Mesothelial cell of epicardium (in vitro differentiated cells): ENCODE data around the gene RSBN1. TPM values are rescaled to one million over a fixed set of nuclear protein-coding genes. Genes with fewer than 3 reads are reported as not detected.
"Not testable (repeated sequence)": the region's sequence is repeated elsewhere in the genome, so short reads cannot be mapped to it uniquely, and the experiment has no call there.

Experiments
- DNase-seq, 2 experiments: peaks; one replicate each; pipeline ENCODE4 v3.0.0; 2021; ENCODE audit warnings: low spot score in 2 of 2; ENCODE audit not compliant: unreplicated experiment in 2 of 2
- H3K27ac Mint-ChIP-seq: 2 replicates; pipeline ENCODE4 v1.8.0; 2021; ENCODE audit warnings: mixed read lengths
- H3K27me3 Mint-ChIP-seq: 2 replicates; pipeline ENCODE4 v1.8.0; 2021; ENCODE audit warnings: low read depth, mixed read lengths
- H3K36me3 Mint-ChIP-seq: 2 replicates; pipeline ENCODE4 v1.8.0; 2021; ENCODE audit warnings: mixed read lengths
- H3K4me1 Mint-ChIP-seq: 2 replicates; pipeline ENCODE4 v1.8.0; 2021; ENCODE audit warnings: mixed read lengths
- H3K4me3 Mint-ChIP-seq: 2 replicates; pipeline ENCODE4 v1.8.0; 2021; ENCODE audit warnings: mild to moderate bottlenecking, moderate library complexity, mixed read lengths
- H3K9me3 Mint-ChIP-seq: 2 replicates; pipeline ENCODE4 v1.8.0; 2021; ENCODE audit warnings: mixed read lengths
- CTCF ChIP-seq: fragments of 200-600 bp; sonication (generic); IDR thresholded peaks from one replicate; pipeline ENCODE4 v1.5.0; 2021; ENCODE audit warnings: antibody characterized with exemption; ENCODE audit not compliant: unreplicated experiment
- total RNA-seq: library from RNA; stranded (reverse); gene quantifications from 3 replicates; pipeline ENCODE4 v1.2.1, GENCODE V29; 2021

RSBN1 gene
- total RNA-seq, 1 donor from 2014 or later = 23.7 TPM

- TF ChIP-seq CTCF = no peak
Measured at GRCh38 chr1:113732802-113733201, 79.5 kb downstream of the RSBN1 start.

GRCh38 chr1:113721010-113721409 is 91.3 kb downstream of the RSBN1 start:
- no peaks in the 10 kb centered on the region for H3K27me3 Mint-ChIP-seq
- H3K36me3 Mint-ChIP-seq = peaks cover 71% of the 10 kb centered on the region
- DNase-seq = no peak
- no peaks in the 10 kb centered on the region for H3K4me1 Mint-ChIP-seq
- TF ChIP-seq CTCF = no peak
- peaks cover 37% of the 10 kb centered on the region for H3K9me3 Mint-ChIP-seq
- H3K27ac Mint-ChIP-seq = no peak overlapping the region
- H3K4me3 Mint-ChIP-seq = no peak overlapping the region

More at GRCh38 chr1:113732802-113733201, 79.5 kb downstream of the RSBN1 start:
- H3K36me3 Mint-ChIP-seq = peaks cover 35% of the 10 kb centered on the region
- no peaks in the 10 kb centered on the region for H3K4me1 Mint-ChIP-seq
- no peak overlapping the region for H3K27ac Mint-ChIP-seq
- H3K9me3 Mint-ChIP-seq = peaks cover 5% of the 10 kb centered on the region
- no peak overlapping the region for H3K4me3 Mint-ChIP-seq
- DNase-seq = no peak
- H3K27me3 Mint-ChIP-seq = no peaks in the 10 kb centered on the region

GRCh38 chr1:113718621-113719020 is 93.7 kb downstream of the RSBN1 start:
- H3K27me3 Mint-ChIP-seq, H3K4me1 Mint-ChIP-seq, H3K27ac Mint-ChIP-seq, DNase-seq, H3K4me3 Mint-ChIP-seq: not testable (repeated sequence)
- Mint-ChIP-seq H3K9me3 (peaks cover 37% of the 10 kb centered on the region), H3K36me3 (peaks cover 68% of the 10 kb centered on the region)

- H3K27ac Mint-ChIP-seq, DNase-seq, H3K27me3 Mint-ChIP-seq, H3K4me1 Mint-ChIP-seq, H3K4me3 Mint-ChIP-seq: not testable (repeated sequence)
- H3K9me3 Mint-ChIP-seq = peaks cover 37% of the 10 kb centered on the region
- H3K36me3 Mint-ChIP-seq = peaks cover 63% of the 10 kb centered on the region
Measured at GRCh38 chr1:113717506-113717905, 94.8 kb downstream of the RSBN1 start.

DNA sequence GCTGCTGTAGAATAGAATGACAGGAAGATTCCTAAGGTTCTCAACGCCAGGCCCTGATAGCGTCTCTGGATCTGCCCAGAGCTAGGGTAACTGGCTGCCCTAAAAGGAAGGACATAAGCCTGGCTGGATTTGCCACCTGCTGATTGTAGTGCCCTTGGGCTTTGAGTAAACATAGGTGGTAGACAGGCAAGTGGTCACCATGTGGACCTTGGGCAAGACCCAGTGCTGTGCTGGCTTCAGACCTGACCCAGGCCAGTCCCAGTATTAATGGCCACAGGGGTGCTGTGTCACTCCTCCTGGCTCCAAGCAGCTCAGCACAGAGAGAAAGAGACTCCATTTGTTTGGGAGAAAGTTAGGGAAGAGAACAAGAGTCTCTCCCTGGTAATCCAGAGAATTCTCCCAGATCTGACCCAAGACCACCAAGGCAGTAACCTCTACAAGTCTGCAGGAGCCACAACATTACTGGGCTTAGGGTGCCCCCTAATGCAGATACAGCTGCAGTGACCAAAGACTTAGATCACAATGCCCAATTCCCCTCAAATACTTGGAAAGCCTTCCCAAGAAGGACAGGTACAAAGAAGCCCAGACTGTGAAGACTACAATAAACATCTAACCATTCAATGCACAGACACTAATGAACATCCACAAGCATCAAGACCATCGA is 97.5 kb downstream of the RSBN1 start:
- TF ChIP-seq CTCF = no peak
- Mint-ChIP-seq H3K36me3 (peaks cover 49% of the 10 kb centered on the region), H3K4me1 (no peaks in the 10 kb centered on the region), H3K27me3 (no peaks in the 10 kb centered on the region), H3K9me3 (peaks cover 21% of the 10 kb centered on the region), H3K27ac (no peak overlapping the region), H3K4me3 (no peak overlapping the region)
- DNase-seq = no peak

Other genes starting within 250 kb of the RSBN1 start
- gene PHTF1, start 53.0 kb downstream of the RSBN1 start, total RNA-seq = 22.9 to 26.7 TPM (median 24.2 TPM) in 3 replicates
- gene PTPN22, start 59.2 kb upstream of the RSBN1 start, total RNA-seq = 0.11 TPM in 1 of 3 replicates, not detected in the others
- gene BCL2L15, start 75.1 kb upstream of the RSBN1 start, total RNA-seq = 0.27 to 1.1 TPM (median 0.55 TPM) in 3 replicates
- gene AP4B1, start 92.3 kb upstream of the RSBN1 start, total RNA-seq = 26.8 to 31.6 TPM (median 31.6 TPM) in 3 replicates
- gene DCLRE1B, start 92.8 kb upstream of the RSBN1 start, total RNA-seq = 8.1 to 10.0 TPM (median 9.5 TPM) in 3 replicates
- gene HIPK1, start 116.8 kb upstream of the RSBN1 start, total RNA-seq = 43.6 to 44.5 TPM (median 43.9 TPM) in 3 replicates
- 115 to 119 TPM (median 118 TPM) in 3 replicates for gene OLFML3, start 167.0 kb upstream of the RSBN1 start, total RNA-seq